ENCODE results near the gene PLCE1.

GRCh38 chr10:93993414-93993781 is 333 bp upstream of the PLCE1 start:
- TF ChIP-seq POLR2A (IDR thresholded peaks at IDR 0.05; ENCODE audit: control extremely low read depth in 1 of 2, low read depth in 2 of 2, low read length in 2 of 2) (no peak), EZH2 (IDR thresholded peaks at IDR 0.05; ENCODE audit: low read depth, low read length, severe bottlenecking) (no peak), HDAC6 (IDR thresholded peaks at IDR 0.05; ENCODE audit: low read depth, low read length) (no peak), TCF12 (IDR thresholded peaks at IDR 0.05; ENCODE audit: low read depth, low read length) (no peak), EGR1 (IDR thresholded peaks at IDR 0.05; ENCODE audit: borderline replicate concordance, low read depth, low read length) (no peak), SRF (IDR thresholded peaks at IDR 0.05; ENCODE audit: low read depth, low read length) (no peak), EP300 (IDR thresholded peaks at IDR 0.05; ENCODE audit: borderline replicate concordance in 1 of 2, low read depth in 2 of 2, low read length in 2 of 2) (no peak), ZNF274 (IDR thresholded peaks at IDR 0.05; ENCODE audit: borderline replicate concordance, extremely low read depth, low read length) (no peak), RNF2 (IDR thresholded peaks at IDR 0.05; ENCODE audit: borderline replicate concordance, low read depth, low read length, missing control alignments, poor library complexity, severe bottlenecking) (no peak), USF2 (IDR thresholded peaks at IDR 0.05; ENCODE audit: low read length) (no peak), ATF2 (IDR thresholded peaks at IDR 0.05; ENCODE audit: low read length) (no peak)
- TF ChIP-seq, protein P1, sequence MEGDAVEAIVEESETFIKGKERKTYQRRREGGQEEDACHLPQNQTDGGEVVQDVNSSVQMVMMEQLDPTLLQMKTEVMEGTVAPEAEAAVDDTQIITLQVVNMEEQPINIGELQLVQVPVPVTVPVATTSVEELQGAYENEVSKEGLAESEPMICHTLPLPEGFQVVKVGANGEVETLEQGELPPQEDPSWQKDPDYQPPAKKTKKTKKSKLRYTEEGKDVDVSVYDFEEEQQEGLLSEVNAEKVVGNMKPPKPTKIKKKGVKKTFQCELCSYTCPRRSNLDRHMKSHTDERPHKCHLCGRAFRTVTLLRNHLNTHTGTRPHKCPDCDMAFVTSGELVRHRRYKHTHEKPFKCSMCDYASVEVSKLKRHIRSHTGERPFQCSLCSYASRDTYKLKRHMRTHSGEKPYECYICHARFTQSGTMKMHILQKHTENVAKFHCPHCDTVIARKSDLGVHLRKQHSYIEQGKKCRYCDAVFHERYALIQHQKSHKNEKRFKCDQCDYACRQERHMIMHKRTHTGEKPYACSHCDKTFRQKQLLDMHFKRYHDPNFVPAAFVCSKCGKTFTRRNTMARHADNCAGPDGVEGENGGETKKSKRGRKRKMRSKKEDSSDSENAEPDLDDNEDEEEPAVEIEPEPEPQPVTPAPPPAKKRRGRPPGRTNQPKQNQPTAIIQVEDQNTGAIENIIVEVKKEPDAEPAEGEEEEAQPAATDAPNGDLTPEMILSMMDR (IDR thresholded peaks at IDR 0.05; ENCODE audit: control extremely low read depth in 1 of 3, insufficient read depth in 1 of 3, low read depth in 1 of 3, low read length in 3 of 3): no peak

Data from H1 (cell line).